ENCODE data around the gene HTR3B. TPM values are rescaled to one million over a fixed set of nuclear protein-coding genes. Genes with fewer than 3 reads are reported as not detected.

HTR3B gene
- total RNA-seq, 4 donors from 2014 or later = not detected

DNA sequence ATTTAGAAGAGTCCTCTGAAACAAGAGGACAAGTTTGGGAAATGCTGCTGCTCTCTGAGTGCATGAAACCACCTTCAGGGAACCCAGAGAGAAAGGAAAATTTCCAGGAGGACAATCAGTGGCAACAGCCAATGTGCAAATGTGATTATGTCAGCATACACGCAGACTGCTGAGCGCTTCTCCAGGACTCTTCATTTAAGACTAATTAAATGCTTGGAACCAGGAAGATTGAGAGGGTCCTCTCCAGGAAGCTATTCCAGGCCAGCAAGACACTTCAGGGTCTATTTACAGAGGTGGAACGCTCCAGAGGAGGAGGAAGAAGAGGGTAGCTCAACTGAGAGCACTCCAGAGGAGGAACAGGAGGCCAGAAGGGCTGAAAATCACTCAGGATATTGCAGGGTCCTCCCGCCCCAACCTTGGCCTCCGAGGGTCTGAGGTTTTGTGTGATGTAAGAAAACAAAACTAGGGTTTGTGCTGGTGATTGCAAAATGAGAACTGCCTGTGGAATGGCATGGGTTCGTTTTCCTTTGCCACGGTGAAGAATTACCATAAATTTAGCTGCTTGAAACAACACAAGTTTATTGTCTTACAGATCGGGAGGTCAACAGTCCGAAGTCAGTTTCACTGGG lies 56.2 kb downstream of the HTR3B start:
- Histone ChIP-seq H3K27ac (no peak overlapping the region), H3K36me3 (no peaks in the 10 kb centered on the region), H3K9me3 (no peaks in the 10 kb centered on the region), H3K4me1 (no peaks in the 10 kb centered on the region), H3K27me3 (no peaks in the 10 kb centered on the region), H3K4me3 (replicated peaks in 1 of 3) (no peak overlapping the region)
- intact Hi-C loops (cut with DNase I) = no loop called here
- DNase-seq = no peak
- 43% methylated on average over 9 of the region's 9 CpGs for WGBS, 2 donors
- TF ChIP-seq POLR2A (IDR thresholded peaks at IDR 0.05) = no peak
- TF ChIP-seq, protein P1, sequence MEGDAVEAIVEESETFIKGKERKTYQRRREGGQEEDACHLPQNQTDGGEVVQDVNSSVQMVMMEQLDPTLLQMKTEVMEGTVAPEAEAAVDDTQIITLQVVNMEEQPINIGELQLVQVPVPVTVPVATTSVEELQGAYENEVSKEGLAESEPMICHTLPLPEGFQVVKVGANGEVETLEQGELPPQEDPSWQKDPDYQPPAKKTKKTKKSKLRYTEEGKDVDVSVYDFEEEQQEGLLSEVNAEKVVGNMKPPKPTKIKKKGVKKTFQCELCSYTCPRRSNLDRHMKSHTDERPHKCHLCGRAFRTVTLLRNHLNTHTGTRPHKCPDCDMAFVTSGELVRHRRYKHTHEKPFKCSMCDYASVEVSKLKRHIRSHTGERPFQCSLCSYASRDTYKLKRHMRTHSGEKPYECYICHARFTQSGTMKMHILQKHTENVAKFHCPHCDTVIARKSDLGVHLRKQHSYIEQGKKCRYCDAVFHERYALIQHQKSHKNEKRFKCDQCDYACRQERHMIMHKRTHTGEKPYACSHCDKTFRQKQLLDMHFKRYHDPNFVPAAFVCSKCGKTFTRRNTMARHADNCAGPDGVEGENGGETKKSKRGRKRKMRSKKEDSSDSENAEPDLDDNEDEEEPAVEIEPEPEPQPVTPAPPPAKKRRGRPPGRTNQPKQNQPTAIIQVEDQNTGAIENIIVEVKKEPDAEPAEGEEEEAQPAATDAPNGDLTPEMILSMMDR (IDR thresholded peaks at IDR 0.05) = no peak

DNA sequence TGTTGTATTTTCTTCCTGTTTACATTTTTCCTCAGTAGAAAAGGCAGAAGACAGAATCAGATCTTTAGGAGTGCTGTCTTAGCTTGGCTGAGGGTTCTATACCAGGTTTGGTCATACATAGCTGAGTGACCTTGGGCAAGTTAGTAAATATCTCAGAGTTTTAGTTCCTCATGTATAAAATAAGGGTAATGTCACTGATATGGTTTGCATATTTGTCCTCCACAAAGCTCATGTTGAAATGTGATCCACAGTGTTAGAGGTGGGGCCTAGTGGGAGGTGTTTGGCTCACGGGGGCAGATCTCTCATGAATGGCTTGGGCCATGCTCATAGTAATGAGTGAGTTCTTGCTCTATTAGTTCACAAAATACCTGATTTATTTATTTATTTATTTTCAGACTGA lies 62.8 kb downstream of the HTR3B start:
- Histone ChIP-seq H3K4me1 (no peaks in the 10 kb centered on the region), H3K27ac (no peak overlapping the region), H3K27me3 (no peaks in the 10 kb centered on the region), H3K36me3 (no peaks in the 10 kb centered on the region), H3K4me3 (replicated peaks in 1 of 3) (no peak overlapping the region), H3K9me3 (no peaks in the 10 kb centered on the region)
- WGBS, 2 donors = 78 to 86% methylated on average over 1 of the region's 1 CpG
- TF ChIP-seq, protein P1 (IDR thresholded peaks at IDR 0.05) = no peak
- no peak for TF ChIP-seq POLR2A (IDR thresholded peaks at IDR 0.05)
- DNase-seq = no peak
- intact Hi-C loops (cut with DNase I) = no loop called here

DNA sequence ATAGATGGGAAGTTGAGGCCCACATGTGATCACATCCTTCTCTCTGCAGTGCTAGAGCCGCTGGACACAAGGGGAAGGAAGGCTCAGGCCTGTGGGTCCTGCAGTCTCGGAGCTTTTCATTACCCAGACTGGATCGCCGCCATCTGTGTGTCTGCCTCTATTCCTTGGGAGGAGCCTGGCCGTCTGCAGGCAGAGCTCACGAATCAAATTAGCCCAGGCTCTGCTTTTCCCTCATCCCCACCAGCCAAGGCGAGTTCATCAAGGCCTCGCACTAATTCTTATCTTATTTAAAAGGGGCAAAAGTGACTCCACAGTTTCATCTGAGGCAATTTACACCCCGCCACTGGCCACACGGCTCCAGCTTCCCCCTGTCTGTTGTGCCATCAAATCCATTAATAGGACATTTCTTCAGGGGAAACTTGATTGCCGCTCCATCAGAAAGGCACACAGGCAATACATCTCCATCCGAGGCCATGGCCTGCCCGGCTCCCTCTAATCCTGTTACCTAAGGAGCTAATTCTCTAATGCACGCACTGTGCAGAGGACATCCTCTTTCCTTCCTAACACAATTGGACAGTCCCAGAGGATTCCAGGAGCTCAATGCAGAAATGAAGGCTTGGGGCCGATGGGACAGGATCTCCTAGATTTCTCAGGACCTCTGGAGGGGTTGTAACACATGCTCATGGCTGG lies 67.1 kb downstream of the HTR3B start:
- Histone ChIP-seq H3K36me3 (no peaks in the 10 kb centered on the region), H3K4me1 (peaks cover 0 to 8% of the 10 kb centered on the region in 2 donors), H3K9me3 (no peaks in the 10 kb centered on the region), H3K4me3 (replicated peaks in 1 of 3) (no peak overlapping the region), H3K27me3 (no peaks in the 10 kb centered on the region), H3K27ac (no peak overlapping the region)
- 77 to 85% methylated on average over 14 to 15 of the region's 15 CpGs for WGBS, 2 donors
- DNase-seq = no peak
- intact Hi-C loops (cut with DNase I) = no loop called here
- no peak for TF ChIP-seq POLR2A (IDR thresholded peaks at IDR 0.05)
- TF ChIP-seq, protein P1 (IDR thresholded peaks at IDR 0.05) = no peak

DNA sequence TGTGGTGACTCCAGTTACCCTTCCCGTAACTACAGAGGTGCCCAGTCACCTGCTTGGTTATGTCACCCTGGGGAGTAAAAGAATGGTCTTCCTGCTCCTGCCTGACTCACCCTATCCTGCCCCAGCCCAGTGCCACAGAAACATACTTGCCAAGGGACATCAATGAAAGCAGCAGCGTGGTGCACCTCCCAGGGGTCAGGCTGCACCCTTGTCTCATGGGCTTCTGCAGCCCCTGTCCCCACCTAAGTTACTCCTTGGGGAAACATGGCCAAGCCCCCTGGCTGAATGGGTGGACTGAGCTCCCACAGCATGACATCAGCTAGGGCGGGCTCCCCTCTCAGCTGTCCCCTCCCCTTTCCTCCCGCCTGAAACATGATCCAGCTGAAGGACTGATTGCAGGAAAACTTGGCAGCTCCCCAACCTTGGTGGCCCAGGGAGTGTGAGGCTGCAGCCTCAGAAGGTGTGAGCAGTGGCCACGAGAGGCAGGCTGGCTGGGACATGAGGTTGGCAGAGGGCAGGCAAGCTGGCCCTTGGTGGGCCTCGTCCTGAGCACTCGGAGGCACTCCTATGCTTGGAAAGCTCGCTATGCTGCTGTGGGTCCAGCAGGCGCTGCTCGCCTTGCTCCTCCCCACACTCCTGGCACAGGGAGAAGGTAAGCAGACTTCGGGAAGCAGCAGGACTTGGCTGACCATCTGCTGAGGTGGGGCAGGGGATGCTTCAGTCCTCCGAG lies 70.3 kb downstream of the HTR3B start, which contains the start of gene HTR3A:
Gene HTR3A (plus strand): TSS at position 368 of the 730 bp plus-strand sequence. CDS start 218 bp downstream, at position 586.
- H3K27ac ChIP-seq = no peak within 1 kb of the TSS
- DNase-seq = peak; percentile 88
- no peaks in the 10 kb centered on the region for H3K36me3 ChIP-seq
- TF ChIP-seq, protein P1 (IDR thresholded peaks at IDR 0.05) = peak in 1 of 6 experiments; percentile 25
- TF ChIP-seq POLR2A (IDR thresholded peaks at IDR 0.05) = no peak
- H3K4me1 ChIP-seq = peaks cover 0 to 8% of the 10 kb centered on the region in 2 donors
- WGBS, 2 donors = 6 to 9% methylated on average over 10 to 12 of the region's 12 CpGs
- no peaks in the 10 kb centered on the region for H3K27me3 ChIP-seq
- no peaks in the 10 kb centered on the region for H3K9me3 ChIP-seq
- intact Hi-C loops (cut with DNase I) = no loop called here
- H3K4me3 ChIP-seq (replicated peaks in 1 of 3) = no peak within 1 kb of the TSS

Data from thyroid gland (tissue), 4 donors.